Measurements from ENCODE around the gene C5orf24. TPM values are rescaled to one million over a fixed set of nuclear protein-coding genes. Genes with fewer than 3 reads are reported as not detected.

Gene C5orf24
- total RNA-seq, 1 donor from 2014 or later, result 81.7 TPM

- Mint-ChIP-seq H3K9me3 (ENCODE audit: unreplicated experiment) (peaks cover 5% of the 10 kb centered on the region), H3K27me3 (ENCODE audit: unreplicated experiment) (no peaks in the 10 kb centered on the region), H3K4me3 (ENCODE audit: unreplicated experiment) (no peak overlapping the region), H3K36me3 (ENCODE audit: unreplicated experiment) (peaks cover 29% of the 10 kb centered on the region), H3K27ac (ENCODE audit: unreplicated experiment) (no peak overlapping the region), H3K4me1 (ENCODE audit: unreplicated experiment) (no peaks in the 10 kb centered on the region)
- no peak for DNase-seq (ENCODE audit: extremely low spot score, unreplicated experiment)
- TF ChIP-seq CTCF (IDR thresholded peaks at IDR 0.05), result no peak
Measured at GRCh38 chr5:134893748-134894505, 48.2 kb downstream of the C5orf24 start.

- Mint-ChIP-seq H3K4me3 (ENCODE audit: unreplicated experiment) (no peak overlapping the region), H3K4me1 (ENCODE audit: unreplicated experiment) (peaks cover 10% of the 10 kb centered on the region), H3K9me3 (ENCODE audit: unreplicated experiment) (no peaks in the 10 kb centered on the region), H3K36me3 (ENCODE audit: unreplicated experiment) (peaks cover 8% of the 10 kb centered on the region), H3K27me3 (ENCODE audit: unreplicated experiment) (no peaks in the 10 kb centered on the region), H3K27ac (ENCODE audit: unreplicated experiment) (no peak overlapping the region)
- no peak for DNase-seq (ENCODE audit: extremely low spot score, unreplicated experiment)
- no peak for TF ChIP-seq CTCF (IDR thresholded peaks at IDR 0.05)
Measured at GRCh38 chr5:134902071-134902801, 56.5 kb downstream of the C5orf24 start.

- peaks cover 10% of the 10 kb centered on the region for H3K4me1 Mint-ChIP-seq (ENCODE audit: unreplicated experiment)
- TF ChIP-seq CTCF (IDR thresholded peaks at IDR 0.05), result peak; percentile 96
- H3K36me3 Mint-ChIP-seq (ENCODE audit: unreplicated experiment), result peaks cover 2% of the 10 kb centered on the region
- no peaks in the 10 kb centered on the region for H3K9me3 Mint-ChIP-seq (ENCODE audit: unreplicated experiment)
- H3K27ac Mint-ChIP-seq (ENCODE audit: unreplicated experiment), result peak within 1 kb of the TSS; percentile 97
- DNase-seq (ENCODE audit: extremely low spot score, unreplicated experiment), result peak; percentile 98
- H3K4me3 Mint-ChIP-seq (ENCODE audit: unreplicated experiment), result peak within 1 kb of the TSS; percentile 93
- H3K27me3 Mint-ChIP-seq (ENCODE audit: unreplicated experiment), result no peaks in the 10 kb centered on the region
Measured at GRCh38 chr5:134904610-134905245, 59.0 kb downstream of the C5orf24 start, which contains the start of gene PCBD2. Gene PCBD2 (plus strand): TSS chr5:134905131. CDS start chr5:134905140, 9 bp downstream.

- Mint-ChIP-seq H3K36me3 (ENCODE audit: unreplicated experiment) (no peaks in the 10 kb centered on the region), H3K9me3 (ENCODE audit: unreplicated experiment) (no peaks in the 10 kb centered on the region), H3K27me3 (ENCODE audit: unreplicated experiment) (no peaks in the 10 kb centered on the region), H3K4me1 (ENCODE audit: unreplicated experiment) (peaks cover 10% of the 10 kb centered on the region), H3K27ac (ENCODE audit: unreplicated experiment) (peak overlapping the region; percentile 97), H3K4me3 (ENCODE audit: unreplicated experiment) (peak overlapping the region; percentile 93)
- peak; percentile 86 for DNase-seq (ENCODE audit: extremely low spot score, unreplicated experiment)
- TF ChIP-seq CTCF (IDR thresholded peaks at IDR 0.05), result peak; percentile 81
Measured at GRCh38 chr5:134905246-134905996, 59.7 kb downstream of the C5orf24 start.
